Smooth muscle cell (in vitro differentiated cells): ENCODE measurements around the gene MLLT3. TPM values are rescaled to one million over a fixed set of nuclear protein-coding genes. Genes with fewer than 3 reads are reported as not detected.

Source experiments
- DNase-seq: peaks from one replicate; lab custom pipeline; 2025; ENCODE audit not compliant: unreplicated experiment; lab: John Stamatoyannopoulos, UW
- H2AFZ ChIP-seq: fragments of 200-600 bp; sonication (generic); 2 replicates; pipeline ENCODE4 v1.6.0; 2016; ENCODE audit warnings: antibody characterized with exemption, low read depth, mild to moderate bottlenecking
- H3F3A ChIP-seq: fragments of 200-600 bp; sonication (generic); 2 replicates; pipeline ENCODE4 v1.6.0; 2017; ENCODE audit warnings: antibody characterized with exemption, low read depth
- H3K27ac ChIP-seq: fragments of 200-600 bp; sonication (generic); 2 replicates; pipeline ENCODE4 v1.5.1; 2016; ENCODE audit warnings: low read depth, mild to moderate bottlenecking
- H3K27me3 ChIP-seq: fragments of 200-600 bp; sonication (generic); 2 replicates; pipeline ENCODE4 v1.6.1; 2016; ENCODE audit warnings: low read depth, mild to moderate bottlenecking
- H3K36me3 ChIP-seq: fragments of 200-600 bp; sonication (generic); 2 replicates; pipeline ENCODE4 v1.5.1; 2016; ENCODE audit warnings: low read depth
- H3K4me1 ChIP-seq: fragments of 200-600 bp; sonication (generic); 2 replicates; pipeline ENCODE4 v1.5.1; 2016; ENCODE audit warnings: low read depth
- H3K4me2 ChIP-seq: fragments of 200-600 bp; sonication (generic); 2 replicates; pipeline ENCODE4 v1.6.0; 2016; ENCODE audit warnings: mild to moderate bottlenecking
- H3K4me3 ChIP-seq: fragments of 200-600 bp; sonication (generic); 2 replicates; pipeline ENCODE4 v1.5.1; 2016; ENCODE audit warnings: mild to moderate bottlenecking
- H3K79me2 ChIP-seq: fragments of 200-600 bp; sonication (generic); 2 replicates; pipeline ENCODE4 v1.6.0; 2016; ENCODE audit warnings: low read depth, mild to moderate bottlenecking
- H3K9ac ChIP-seq: fragments of 200-600 bp; sonication (generic); 2 replicates; pipeline ENCODE4 v1.6.0; 2016; ENCODE audit warnings: low read depth
- H3K9me3 ChIP-seq: fragments of 200-600 bp; sonication (generic); replicated peaks from 2 replicates; pipeline ENCODE4 v1.5.1; 2016; ENCODE audit warnings: low read depth
- H4K20me1 ChIP-seq: fragments of 200-600 bp; sonication (generic); 2 replicates; pipeline ENCODE4 v1.6.0; 2016; ENCODE audit warnings: low read depth
- WGBS: methylation state at CpG from one replicate; pipeline ENCODE4 v1.1.7; 2016; ENCODE audit warnings: low lambda C conversion rate; 5-methylcytosine and 5-hydroxymethylcytosine counted together
- polyA plus RNA-seq: library from polyadenylated mRNA; unstranded; fragments of >200 nt; fragmentation: Nextera tagmentation; extraction: Ambion mirVana; gene quantifications from 2 replicates; pipeline ENCODE4 v1.2.1, GENCODE V29; 2016
- total RNA-seq: library from RNA; depleted of rRNA; stranded (reverse); fragments of >200 nt; gene quantifications from 2 replicates; pipeline ENCODE4 v1.2.3, GENCODE V29; 2014
- TF ChIP-seq, protein P1 (sequence below): fragments of 200-600 bp; sonication (generic); IDR thresholded peaks from 2 replicates; pipeline ENCODE4 v1.5.1; 2017; ENCODE audit warnings: borderline replicate concordance, mild to moderate bottlenecking, antibody characterized with exemption; ENCODE audit not compliant: insufficient read depth, poor library complexity, severe bottlenecking

The MLLT3 gene
- total and polyA plus RNA-seq, 2 experiments from 2014 or later: 21.9 to 29.9 TPM

DNA sequence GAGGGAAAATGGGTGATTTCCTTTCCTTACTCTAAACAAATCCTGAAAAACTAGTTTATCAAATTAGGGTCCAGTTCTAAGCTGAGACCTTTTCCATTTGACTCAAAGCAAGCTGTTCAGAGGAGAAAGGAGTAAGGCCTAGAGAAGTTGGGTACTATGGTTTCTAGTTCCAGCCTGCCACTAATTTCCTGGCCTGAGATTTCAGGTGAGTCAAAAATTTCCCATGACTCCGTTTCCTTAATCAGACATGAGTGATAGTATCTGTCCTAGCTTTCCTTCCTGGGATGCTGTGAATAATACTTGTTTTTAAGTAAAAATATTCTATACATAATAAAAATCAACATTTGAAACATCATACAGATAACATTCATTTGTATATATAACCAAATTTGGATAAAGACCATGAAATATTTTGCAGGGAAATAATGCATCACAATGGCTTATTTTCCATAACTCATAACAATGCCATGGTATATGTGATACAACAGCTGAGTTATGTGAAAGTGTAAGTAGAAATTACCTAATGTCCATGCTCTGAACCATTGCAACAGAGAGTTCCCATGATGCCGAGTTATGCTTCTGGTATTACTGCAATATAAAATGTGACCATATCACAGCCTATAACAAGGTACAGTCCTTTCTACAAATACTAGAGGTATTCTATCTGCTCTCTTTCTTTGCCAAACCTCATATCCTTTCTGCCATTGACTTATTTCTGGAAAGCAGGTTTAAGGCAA is 142.7 kb downstream of the MLLT3 start:
- WGBS: 90% methylated on average over 2 of the region's 2 CpGs
- Histone ChIP-seq H3K79me2 (peaks cover 87% of the 10 kb centered on the region), H3F3A (no peaks in the 10 kb centered on the region), H3K36me3 (no peaks in the 10 kb centered on the region), H3K4me1 (peaks cover 19% of the 10 kb centered on the region), H3K9ac (no peak overlapping the region), H3K27me3 (no peaks in the 10 kb centered on the region), H3K4me2 (no peak overlapping the region), H4K20me1 (peaks cover 37% of the 10 kb centered on the region), H3K27ac (no peak overlapping the region), H3K4me3 (no peak overlapping the region), H3K9me3 (no peaks in the 10 kb centered on the region), H2AFZ (no peak overlapping the region)
- no peak for DNase-seq
- TF ChIP-seq, protein P1, sequence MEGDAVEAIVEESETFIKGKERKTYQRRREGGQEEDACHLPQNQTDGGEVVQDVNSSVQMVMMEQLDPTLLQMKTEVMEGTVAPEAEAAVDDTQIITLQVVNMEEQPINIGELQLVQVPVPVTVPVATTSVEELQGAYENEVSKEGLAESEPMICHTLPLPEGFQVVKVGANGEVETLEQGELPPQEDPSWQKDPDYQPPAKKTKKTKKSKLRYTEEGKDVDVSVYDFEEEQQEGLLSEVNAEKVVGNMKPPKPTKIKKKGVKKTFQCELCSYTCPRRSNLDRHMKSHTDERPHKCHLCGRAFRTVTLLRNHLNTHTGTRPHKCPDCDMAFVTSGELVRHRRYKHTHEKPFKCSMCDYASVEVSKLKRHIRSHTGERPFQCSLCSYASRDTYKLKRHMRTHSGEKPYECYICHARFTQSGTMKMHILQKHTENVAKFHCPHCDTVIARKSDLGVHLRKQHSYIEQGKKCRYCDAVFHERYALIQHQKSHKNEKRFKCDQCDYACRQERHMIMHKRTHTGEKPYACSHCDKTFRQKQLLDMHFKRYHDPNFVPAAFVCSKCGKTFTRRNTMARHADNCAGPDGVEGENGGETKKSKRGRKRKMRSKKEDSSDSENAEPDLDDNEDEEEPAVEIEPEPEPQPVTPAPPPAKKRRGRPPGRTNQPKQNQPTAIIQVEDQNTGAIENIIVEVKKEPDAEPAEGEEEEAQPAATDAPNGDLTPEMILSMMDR: no peak

DNA sequence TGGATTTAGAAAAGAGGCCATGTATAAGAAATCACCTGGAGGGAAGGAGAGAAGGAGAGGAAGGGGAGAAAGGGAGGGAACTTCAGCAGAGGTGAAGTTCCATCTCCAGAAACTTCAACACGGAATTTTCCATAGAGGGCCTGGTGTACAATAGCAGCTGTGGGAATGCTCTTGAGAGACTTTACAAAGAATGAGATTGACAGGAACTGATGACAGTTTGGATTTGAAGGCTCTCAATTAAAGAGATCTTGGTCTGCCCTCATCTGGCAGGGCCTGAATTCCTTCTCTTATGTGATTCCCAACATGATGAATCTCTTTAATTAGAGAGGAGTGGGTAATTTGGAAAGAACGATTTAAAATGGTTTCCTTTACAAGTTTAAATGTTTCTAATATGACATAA is 143.5 kb downstream of the MLLT3 start:
- no peaks in the 10 kb centered on the region for H3K36me3 ChIP-seq
- TF ChIP-seq, protein P1: no peak
- peaks cover 86% of the 10 kb centered on the region for H3K79me2 ChIP-seq
- H3K27me3 ChIP-seq: no peaks in the 10 kb centered on the region
- H3K4me1 ChIP-seq: peaks cover 19% of the 10 kb centered on the region
- H2AFZ ChIP-seq: no peak overlapping the region
- H3K4me2 ChIP-seq: no peak overlapping the region
- no peaks in the 10 kb centered on the region for H3F3A ChIP-seq
- H3K27ac ChIP-seq: no peak overlapping the region
- no peaks in the 10 kb centered on the region for H3K9me3 ChIP-seq
- H3K4me3 ChIP-seq: no peak overlapping the region
- H3K9ac ChIP-seq: no peak overlapping the region
- no peak for DNase-seq
- peaks cover 44% of the 10 kb centered on the region for H4K20me1 ChIP-seq
- 45% methylated on average over 2 of the region's 2 CpGs for WGBS

DNA sequence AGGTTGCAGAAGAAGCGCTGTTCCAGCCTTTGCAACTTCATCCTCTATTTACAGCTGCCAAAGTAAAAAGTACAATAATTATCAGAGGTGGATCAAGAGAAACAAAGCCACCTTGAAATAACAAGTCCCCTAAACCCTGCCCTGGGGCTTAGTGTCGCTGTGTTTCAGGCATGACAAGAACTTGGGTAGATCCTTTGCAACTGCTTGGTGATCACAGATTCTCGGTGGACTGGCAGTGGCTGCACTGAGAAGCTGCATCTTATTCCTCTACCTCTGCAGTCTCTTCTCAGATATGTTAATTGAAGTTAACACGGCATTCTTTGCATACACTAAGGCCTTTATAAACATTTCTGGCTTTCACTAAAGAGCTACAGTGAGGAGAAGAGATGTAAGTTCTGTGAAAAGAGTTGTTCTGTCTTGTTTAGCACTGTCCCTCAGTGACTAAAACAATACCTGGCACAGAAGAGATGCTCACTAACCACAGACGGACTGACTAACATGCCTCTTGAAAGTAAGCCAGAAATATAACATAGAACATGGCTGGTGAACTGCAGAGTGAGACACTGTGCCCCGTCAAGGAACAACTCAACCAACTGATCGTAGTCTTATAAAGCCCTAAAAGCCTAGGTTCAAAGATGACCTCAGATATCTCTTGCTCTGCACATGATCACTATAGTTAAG is 144.2 kb downstream of the MLLT3 start:
- H4K20me1 ChIP-seq: peaks cover 49% of the 10 kb centered on the region
- no peaks in the 10 kb centered on the region for H3F3A ChIP-seq
- H3K4me2 ChIP-seq: peak overlapping the region; percentile 11
- peaks cover 19% of the 10 kb centered on the region for H3K4me1 ChIP-seq
- no peaks in the 10 kb centered on the region for H3K36me3 ChIP-seq
- 62% methylated on average over 7 of the region's 7 CpGs for WGBS
- DNase-seq: no peak
- TF ChIP-seq, protein P1: no peak
- no peak overlapping the region for H3K27ac ChIP-seq
- H2AFZ ChIP-seq: no peak overlapping the region
- H3K79me2 ChIP-seq: peaks cover 83% of the 10 kb centered on the region
- no peak overlapping the region for H3K4me3 ChIP-seq
- H3K9ac ChIP-seq: no peak overlapping the region
- no peaks in the 10 kb centered on the region for H3K9me3 ChIP-seq
- H3K27me3 ChIP-seq: no peaks in the 10 kb centered on the region
